Measurements from ENCODE around the gene SH3PXD2A.

The SH3PXD2A gene, protein sequence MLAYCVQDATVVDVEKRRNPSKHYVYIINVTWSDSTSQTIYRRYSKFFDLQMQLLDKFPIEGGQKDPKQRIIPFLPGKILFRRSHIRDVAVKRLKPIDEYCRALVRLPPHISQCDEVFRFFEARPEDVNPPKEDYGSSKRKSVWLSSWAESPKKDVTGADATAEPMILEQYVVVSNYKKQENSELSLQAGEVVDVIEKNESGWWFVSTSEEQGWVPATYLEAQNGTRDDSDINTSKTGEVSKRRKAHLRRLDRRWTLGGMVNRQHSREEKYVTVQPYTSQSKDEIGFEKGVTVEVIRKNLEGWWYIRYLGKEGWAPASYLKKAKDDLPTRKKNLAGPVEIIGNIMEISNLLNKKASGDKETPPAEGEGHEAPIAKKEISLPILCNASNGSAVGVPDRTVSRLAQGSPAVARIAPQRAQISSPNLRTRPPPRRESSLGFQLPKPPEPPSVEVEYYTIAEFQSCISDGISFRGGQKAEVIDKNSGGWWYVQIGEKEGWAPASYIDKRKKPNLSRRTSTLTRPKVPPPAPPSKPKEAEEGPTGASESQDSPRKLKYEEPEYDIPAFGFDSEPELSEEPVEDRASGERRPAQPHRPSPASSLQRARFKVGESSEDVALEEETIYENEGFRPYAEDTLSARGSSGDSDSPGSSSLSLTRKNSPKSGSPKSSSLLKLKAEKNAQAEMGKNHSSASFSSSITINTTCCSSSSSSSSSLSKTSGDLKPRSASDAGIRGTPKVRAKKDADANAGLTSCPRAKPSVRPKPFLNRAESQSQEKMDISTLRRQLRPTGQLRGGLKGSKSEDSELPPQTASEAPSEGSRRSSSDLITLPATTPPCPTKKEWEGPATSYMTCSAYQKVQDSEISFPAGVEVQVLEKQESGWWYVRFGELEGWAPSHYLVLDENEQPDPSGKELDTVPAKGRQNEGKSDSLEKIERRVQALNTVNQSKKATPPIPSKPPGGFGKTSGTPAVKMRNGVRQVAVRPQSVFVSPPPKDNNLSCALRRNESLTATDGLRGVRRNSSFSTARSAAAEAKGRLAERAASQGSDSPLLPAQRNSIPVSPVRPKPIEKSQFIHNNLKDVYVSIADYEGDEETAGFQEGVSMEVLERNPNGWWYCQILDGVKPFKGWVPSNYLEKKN

GRCh38 chr10:103855424-103855823, at the start of gene SH3PXD2A:
Gene SH3PXD2A (minus strand): TSS chr10:103855576. CDS start chr10:103855266, 310 bp downstream.
- peak; percentile 28 for DNase-seq

DNA sequence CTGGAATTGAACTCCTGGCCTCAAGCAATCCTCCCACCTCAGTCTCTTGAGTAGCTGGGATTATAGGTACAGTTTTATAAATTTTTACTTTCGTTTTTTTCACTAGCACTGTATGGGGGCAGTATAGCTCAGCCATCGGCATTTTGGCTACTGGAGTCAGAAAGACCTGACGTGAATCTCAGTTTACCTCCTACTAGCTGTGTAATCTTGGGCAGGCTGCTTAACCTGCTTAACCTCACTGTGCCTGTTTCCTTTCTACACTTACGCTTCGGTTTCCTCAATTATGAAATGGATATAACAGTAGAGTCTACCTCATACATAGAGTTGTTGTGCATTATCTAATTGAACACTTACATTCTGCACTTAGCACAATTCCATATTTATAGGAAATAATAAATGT, 45.9 kb upstream of the SH3PXD2A start:
- no peak for DNase-seq

GRCh38 chr10:103899312-103899711, 43.9 kb upstream of the SH3PXD2A start:
- DNase-seq = no peak

- DNase-seq = no peak
Observed at GRCh38 chr10:103897241-103897774, 41.9 kb upstream of the SH3PXD2A start.

- no peak for DNase-seq
Observed at GRCh38 chr10:103896225-103896624, 40.8 kb upstream of the SH3PXD2A start.

GRCh38 chr10:103895411-103896186, 40.2 kb upstream of the SH3PXD2A start:
- no peak for DNase-seq

GRCh38 chr10:103894441-103894864, 39.1 kb upstream of the SH3PXD2A start:
- no peak for DNase-seq

- DNase-seq = no peak
Observed at GRCh38 chr10:103893817-103894216, 38.4 kb upstream of the SH3PXD2A start.

DNA sequence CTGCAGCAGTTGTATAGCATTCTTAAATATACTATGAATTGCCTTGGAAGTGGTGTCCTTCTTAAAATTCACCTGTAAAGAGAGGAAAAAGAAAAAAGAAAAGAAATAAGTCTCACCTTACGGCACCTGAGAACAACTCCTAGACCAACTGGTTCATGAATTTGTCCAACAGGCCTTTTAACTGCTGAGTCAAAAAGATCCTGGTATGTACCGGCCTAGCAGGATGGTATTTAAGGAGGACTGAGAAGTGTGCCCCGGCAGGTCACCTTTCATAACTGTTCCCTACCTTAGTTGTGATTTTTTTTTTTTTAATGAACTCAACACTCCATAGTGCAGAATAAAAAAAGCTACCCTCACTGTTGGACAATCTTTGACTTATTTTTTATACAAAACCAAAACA, 36.8 kb upstream of the SH3PXD2A start:
- DNase-seq = no peak

DNA sequence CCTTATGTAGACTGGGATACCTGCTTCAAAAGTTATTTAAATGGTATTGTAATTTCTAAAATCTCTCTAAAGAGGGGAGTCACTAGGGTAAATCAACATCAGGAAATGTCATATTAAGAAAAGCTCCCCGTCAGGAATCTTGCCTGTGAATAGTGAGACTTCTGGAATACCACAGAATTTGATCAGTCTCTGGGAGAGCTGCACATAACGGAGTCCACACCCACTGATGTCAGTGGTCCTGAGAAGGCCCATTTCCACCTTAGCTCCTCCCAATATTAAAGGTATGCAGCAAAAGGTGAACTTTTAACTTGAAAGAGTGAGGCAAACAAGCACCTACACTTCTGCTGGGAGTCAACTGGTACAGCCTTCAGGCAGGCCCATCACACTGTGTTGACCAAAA, 35.3 kb upstream of the SH3PXD2A start:
- DNase-seq = no peak

- no peak for DNase-seq
Observed at GRCh38 chr10:103890194-103890658, 34.9 kb upstream of the SH3PXD2A start.

DNA sequence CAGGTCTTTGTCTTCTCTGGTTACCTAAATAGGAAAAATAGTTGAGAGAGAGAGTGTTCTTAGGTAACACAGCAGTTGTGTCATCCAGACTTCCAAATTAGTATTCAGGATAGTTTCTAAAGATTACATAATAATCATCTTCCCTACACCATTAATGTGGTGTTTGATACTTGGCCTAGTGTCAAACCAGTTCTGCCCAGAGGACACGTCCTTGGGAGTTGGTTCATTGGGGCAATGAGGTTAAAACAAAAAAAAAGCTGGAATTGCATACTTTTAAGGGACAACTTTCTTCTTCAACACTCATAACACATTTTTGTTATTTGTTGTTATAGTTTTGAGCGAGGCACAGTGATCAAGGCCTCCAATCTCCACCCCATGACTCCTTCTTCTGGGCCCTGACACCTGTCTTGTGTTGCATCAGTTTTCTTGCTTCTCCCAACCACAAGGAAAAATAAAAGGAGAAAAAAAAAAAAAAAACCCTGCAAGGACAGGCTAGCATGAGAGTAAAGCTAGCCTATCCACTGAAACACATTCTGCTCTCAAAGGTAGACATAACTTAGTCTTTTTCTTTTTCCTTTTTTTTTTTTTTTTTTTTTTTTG, 33.8 kb upstream of the SH3PXD2A start:
- DNase-seq = no peak

- DNase-seq = no peak
Observed at GRCh38 chr10:103888113-103888841, 32.9 kb upstream of the SH3PXD2A start.

GRCh38 chr10:103885617-103886016, 30.2 kb upstream of the SH3PXD2A start:
- DNase-seq = no peak

- no peak for DNase-seq
Observed at GRCh38 chr10:103884681-103885139, 29.3 kb upstream of the SH3PXD2A start.

- no peak for DNase-seq
Observed at GRCh38 chr10:103882285-103883007, 27.1 kb upstream of the SH3PXD2A start.

- no peak for DNase-seq
Observed at GRCh38 chr10:103881416-103882284, 26.3 kb upstream of the SH3PXD2A start.

DNA sequence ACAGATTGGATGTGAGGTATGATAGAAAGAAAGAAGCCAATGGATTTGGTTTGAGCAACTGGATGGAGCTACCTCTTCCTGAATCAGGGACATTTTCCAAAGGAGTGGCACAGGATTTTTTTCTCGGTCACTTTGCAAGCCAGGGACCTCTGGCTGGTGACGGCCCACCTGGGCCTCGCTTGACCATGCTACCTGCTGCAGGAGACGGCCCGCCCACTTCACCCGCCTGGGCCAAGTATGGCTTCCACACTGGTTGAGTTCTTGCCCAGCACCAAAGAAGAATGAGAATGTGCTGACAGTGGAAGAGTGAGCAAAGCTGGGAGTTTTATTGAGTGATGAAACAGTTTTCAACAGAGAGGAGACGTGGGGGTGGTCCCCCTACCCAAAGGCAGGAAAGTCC, 24.5 kb upstream of the SH3PXD2A start:
- no peak for DNase-seq

- no peak for DNase-seq
Observed at GRCh38 chr10:103879409-103879808, 24.0 kb upstream of the SH3PXD2A start.
